Smooth muscle cell of the brain vasculature (primary cell): ENCODE data around the gene FLT4.

Experiments
- DNase-seq: peaks from one replicate; pipeline ENCODE4 v3.0.0-alpha.2; 2012; ENCODE audit warnings: low read depth, low spot score

FLT4 gene

GRCh38 chr5:180642181-180642775, 7.1 kb downstream of the FLT4 start:
- no peak for DNase-seq

GRCh38 chr5:180641566-180641900, 7.9 kb downstream of the FLT4 start:
- no peak for DNase-seq

- DNase-seq: no peak
Measured at GRCh38 chr5:180640861-180641565, 8.4 kb downstream of the FLT4 start.

- DNase-seq: no peak
Measured at GRCh38 chr5:180640611-180640860, 8.9 kb downstream of the FLT4 start.

GRCh38 chr5:180639741-180640610, 9.4 kb downstream of the FLT4 start:
- no peak for DNase-seq

- no peak for DNase-seq
Measured at GRCh38 chr5:180639287-180639686, 10.1 kb downstream of the FLT4 start.

- no peak for DNase-seq
Measured at GRCh38 chr5:180637962-180638680, 11.3 kb downstream of the FLT4 start.

- DNase-seq: no peak
Measured at GRCh38 chr5:180636403-180637075, 12.9 kb downstream of the FLT4 start.

GRCh38 chr5:180636016-180636402, 13.4 kb downstream of the FLT4 start:
- DNase-seq: no peak

- DNase-seq: no peak
Measured at GRCh38 chr5:180633283-180634177, 15.9 kb downstream of the FLT4 start.

- DNase-seq: no peak
Measured at GRCh38 chr5:180632768-180633167, 16.6 kb downstream of the FLT4 start.

GRCh38 chr5:180631549-180632383, 17.6 kb downstream of the FLT4 start:
- no peak for DNase-seq

- DNase-seq: no peak
Measured at GRCh38 chr5:180630426-180630825, 19.0 kb downstream of the FLT4 start.

GRCh38 chr5:180629831-180630382, 19.5 kb downstream of the FLT4 start:
- no peak for DNase-seq

GRCh38 chr5:180628827-180629750, 20.3 kb downstream of the FLT4 start:
- no peak for DNase-seq

- DNase-seq: no peak
Measured at GRCh38 chr5:180628211-180628610, 21.2 kb downstream of the FLT4 start.

GRCh38 chr5:180627386-180628120, 21.8 kb downstream of the FLT4 start:
- DNase-seq: no peak
